HG03139 (cell line): Measurements from ENCODE around the gene ASCC2.

ENCODE experiments used
- ATAC-seq: cut with Tn5 transposase; IDR thresholded peaks from one replicate; pipeline ENCODE4 v1.9.1; 2021; ENCODE audit not compliant: unreplicated experiment

The ASCC2 gene

DNA sequence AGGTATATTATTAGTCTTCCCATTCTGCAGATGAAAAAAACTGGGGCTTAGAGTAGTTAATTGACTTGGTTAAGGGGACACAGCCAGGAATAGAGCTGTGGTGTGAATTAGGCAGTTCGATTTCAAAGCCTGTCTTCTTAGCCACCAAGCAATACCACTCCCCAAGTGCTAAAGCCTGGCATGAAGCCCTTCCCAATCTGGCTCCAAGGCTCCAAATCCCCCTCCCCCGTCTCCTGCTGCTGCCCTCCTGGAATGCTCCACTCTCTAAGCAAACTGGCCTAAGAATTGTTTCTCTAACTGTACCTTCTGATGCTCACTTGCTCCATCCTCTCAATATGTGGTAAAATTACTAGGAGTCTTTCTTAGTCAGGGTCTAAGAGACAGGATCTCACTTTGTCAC lies 18.6 kb downstream of the ASCC2 start:
- no peak for ATAC-seq

DNA sequence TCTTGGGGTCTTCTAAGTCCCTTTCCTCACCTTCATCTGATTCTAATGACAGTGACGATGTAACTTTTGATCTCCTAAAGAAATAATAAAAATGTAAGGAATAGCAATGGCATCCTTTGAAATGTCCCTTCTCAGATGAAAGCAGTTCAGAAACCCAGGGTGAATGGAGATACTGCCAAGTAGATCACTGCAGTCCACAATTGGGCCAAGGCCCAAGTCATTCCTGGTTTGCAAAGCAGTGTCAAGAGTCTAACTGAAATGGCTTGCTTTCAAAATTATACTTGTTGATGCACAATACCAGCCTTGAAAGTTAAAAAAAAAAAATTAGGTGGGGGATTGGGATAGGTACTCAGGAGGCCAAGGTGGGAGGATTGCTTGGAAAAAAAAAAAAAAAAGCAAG lies 20.4 kb downstream of the ASCC2 start:
- no peak for ATAC-seq

- no peak for ATAC-seq
These were observed 21.1 kb downstream of the ASCC2 start for GRCh38 chr22:29816980-29817379.

- no peak for ATAC-seq
These were observed 21.5 kb downstream of the ASCC2 start for GRCh38 chr22:29816539-29816938.

DNA sequence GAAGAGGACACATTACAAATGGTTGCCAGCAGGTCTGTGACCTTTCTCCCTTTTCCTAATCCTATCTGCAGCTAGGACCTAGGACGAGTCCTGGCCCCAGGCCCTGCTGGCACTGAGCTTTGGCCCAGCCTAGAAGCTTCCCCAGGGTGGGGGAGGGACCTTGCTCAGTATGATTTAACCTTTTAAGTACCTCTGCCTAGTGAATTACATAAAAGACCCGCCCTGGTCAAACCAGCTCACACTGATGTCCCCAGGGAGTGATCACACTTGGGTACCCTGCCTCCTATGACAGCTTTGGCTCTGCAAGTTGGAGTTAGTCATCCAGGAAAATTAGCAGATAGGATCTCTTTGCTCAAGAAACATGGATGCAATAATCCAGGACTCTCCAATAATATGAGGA lies 21.9 kb downstream of the ASCC2 start:
- no peak for ATAC-seq

DNA sequence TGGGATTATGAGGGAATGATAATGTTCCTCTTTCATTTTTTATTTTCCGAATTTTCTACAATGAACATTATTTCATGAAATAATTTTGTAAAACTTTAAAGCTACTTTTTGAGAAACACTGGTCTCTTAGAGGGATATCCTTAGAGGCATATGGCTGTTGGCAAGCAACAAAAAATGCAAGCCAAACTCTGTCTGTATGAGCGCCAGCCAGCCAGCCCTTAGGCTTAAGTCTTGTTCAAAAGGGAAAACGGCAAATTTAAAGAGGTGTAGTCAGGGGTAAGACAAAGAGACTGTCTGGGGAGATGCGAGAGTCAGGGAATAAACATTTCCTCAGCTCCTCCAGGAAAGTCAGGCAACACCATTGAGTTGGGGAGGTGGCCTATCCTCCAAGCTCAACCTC lies 22.5 kb downstream of the ASCC2 start:
- ATAC-seq = no peak

GRCh38 chr22:29814003-29814402 lies 24.1 kb downstream of the ASCC2 start:
- ATAC-seq = no peak

- no peak for ATAC-seq
These were observed 24.5 kb downstream of the ASCC2 start for GRCh38 chr22:29813563-29813962.

DNA sequence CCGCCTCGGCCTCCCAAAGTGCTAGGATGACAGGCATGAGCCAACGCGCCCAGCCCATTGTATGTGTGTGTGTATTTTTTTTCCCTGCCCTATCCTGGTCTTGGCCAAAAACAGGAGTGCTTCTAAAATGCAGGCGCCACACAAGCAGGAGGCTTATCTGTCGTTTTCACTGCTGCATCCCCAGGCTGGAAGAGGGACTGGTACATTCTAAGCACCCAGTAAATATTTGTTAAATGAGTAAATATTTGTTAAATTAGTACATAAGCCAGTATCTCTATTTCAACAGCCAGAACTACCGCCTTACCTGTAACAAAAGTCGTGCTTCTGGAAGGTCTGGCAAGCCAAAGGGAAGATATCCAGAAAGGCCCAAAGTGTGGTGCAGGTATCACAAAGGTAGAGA lies 24.9 kb downstream of the ASCC2 start:
- ATAC-seq = no peak

DNA sequence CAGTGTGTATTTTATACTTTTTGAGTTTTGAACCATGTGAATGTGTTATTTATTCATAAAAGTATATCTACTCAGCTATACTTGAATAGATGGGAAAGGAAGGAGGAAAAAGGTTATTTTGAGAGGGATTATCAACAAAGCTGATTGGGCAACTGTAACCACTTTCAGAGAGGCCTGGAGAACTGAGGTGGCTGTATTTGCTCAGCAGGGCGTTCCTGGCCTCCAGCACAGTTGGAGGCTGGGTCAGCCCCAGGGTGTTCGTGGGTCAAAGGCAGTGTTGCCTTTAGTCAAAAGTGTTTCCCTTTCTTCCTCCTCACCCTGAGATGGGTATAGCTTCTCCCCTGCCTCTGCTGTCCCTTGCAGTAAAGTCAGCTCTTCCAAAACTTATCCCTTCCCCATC lies 26.7 kb downstream of the ASCC2 start:
- ATAC-seq = no peak

DNA sequence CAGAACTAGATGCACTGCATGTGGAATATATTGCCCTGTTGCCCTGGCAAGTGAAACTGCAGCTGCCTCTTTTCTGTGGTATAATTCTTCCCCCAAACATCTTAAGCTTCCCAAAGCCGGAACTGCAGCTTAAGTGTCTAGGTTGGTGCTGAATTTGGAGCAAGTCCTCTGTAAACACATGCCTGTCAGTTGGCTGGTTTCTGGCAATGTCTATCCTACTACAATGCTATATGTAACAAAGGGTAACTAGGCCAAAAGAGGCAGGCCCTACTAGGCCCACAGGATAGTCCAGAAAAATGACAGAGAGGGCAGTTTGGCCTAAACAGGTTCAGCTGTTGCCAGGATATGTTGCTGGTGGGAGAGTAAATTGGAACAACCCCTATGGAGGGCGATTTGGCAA lies 27.9 kb downstream of the ASCC2 start:
- no peak for ATAC-seq

GRCh38 chr22:29806196-29806595 lies 31.9 kb downstream of the ASCC2 start:
- no peak for ATAC-seq

DNA sequence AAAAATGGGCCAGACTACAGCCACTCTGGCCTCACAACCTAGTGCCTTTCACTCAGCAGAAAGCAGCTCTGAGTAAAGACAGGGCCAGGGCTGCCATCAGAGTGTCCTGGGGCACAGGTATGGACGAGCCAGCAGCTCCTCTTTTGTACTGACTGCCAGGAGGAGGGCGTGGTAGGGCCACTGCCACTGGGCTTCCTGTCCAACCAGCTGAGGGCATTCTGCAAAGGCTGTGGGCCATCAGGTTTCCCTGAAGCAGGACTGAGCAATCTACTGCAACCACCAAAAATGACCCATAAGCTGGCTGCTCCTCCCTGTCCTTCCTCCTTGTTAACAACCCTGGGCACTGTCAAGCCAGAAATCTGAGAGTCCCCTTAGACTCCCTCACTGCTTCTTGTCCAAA lies 33.1 kb downstream of the ASCC2 start:
- no peak for ATAC-seq

GRCh38 chr22:29803190-29803589 lies 34.9 kb downstream of the ASCC2 start:
- ATAC-seq = no peak

DNA sequence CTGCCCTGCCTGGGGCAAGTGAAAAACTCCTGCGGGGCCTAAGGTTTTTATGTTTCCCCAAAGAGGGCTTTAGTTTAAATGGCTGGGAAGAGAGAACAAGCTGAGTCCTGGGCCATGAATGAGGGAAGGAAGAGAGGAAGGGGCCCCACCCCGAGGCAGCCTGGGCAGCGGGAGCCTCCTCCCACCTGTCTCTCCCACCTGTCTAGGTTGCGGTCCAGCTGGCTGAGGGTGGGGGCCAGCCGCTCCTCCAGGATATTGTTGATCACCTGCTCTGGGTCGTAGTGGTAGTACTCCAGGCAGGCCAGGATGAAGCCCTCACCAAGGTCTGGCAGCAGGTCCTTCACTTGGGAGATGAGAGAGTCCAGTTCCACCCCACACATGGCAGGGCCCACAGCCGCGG lies 36.3 kb downstream of the ASCC2 start:
- ATAC-seq = no peak

DNA sequence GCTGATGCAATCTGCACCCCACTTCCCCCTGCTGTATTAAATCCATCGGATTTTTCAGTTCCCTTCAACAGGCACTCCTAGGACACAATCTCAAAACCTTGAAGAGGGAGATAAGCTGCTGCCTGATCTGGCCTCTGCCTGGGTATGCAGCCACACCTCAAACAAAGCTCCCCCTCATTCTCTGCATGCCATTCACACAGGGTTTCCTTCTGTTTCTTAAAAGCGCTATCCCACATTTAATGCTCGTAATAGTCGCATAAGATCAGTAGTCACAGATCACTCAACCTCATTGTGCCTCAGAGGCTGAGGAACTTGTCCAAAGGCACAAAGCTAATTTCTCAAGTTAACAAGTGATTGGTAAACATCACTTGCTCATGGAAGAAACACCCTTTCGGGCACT lies 36.9 kb downstream of the ASCC2 start:
- no peak for ATAC-seq

GRCh38 chr22:29799217-29799680 lies 38.8 kb downstream of the ASCC2 start:
- no peak for ATAC-seq

DNA sequence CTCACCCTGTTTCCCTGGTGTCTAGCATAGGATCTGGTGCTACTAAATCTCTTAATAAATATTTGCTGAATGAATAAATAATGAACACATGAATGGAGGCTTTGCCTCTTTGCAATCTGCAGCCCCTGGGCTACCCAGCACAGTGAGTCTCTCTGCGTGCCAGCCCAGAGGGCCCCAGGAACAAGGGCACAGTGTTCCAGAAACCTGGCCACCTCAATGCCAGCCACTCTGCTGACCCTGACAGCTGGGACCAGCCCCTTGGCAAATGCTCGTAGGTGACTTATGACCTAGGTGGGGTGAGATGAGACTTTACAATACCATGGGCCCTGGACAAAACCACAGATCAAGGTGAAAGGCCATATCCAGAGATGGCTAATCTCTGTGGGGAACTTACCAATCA lies 39.3 kb downstream of the ASCC2 start:
- no peak for ATAC-seq

- ATAC-seq = no peak
These were observed 39.8 kb downstream of the ASCC2 start for GRCh38 chr22:29798318-29798717.

- ATAC-seq = no peak
These were observed 40.7 kb downstream of the ASCC2 start for GRCh38 chr22:29797351-29797750.

DNA sequence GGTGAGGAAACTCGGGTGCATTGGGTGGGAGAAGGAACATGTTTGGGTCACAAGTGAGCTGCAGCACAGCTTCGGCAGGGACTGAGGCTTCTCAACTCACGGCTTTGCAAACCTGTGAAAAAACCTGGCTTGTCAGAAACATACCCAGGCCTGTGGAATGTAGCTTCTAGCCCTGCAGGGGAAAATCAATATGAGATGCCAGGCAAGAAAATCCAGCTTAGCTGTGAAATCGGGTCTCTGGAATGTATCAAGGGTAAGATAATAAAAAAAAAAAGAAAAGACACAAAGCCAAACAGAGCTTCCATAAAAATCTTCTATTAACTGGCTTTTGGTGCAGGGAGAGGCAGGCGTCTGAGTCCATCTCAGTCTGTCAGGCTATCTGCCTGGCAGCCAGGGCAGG lies 42.4 kb downstream of the ASCC2 start:
- no peak for ATAC-seq

DNA sequence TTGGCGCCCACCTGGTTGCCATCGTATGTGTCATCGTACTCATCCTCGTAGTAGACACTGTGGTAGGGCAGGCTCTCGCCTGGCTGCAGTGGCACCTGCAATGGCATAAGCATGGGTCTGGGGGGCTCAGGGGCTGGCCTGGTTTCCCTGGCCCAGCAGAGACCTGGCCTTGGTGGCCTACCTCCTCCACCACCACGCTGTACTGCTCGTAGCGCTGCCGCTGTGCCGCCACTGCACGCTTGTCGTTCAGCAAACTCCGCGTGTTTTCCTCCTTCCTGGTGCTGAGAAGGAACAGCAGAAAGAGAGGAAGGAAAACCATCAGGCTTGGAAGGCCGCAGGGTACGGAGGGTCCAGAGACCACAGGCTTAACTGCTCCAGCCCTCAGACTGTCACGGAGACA lies 44.7 kb downstream of the ASCC2 start:
- no peak for ATAC-seq

GRCh38 chr22:29790061-29790460 lies 48.0 kb downstream of the ASCC2 start:
- no peak for ATAC-seq
